Common myeloid progenitor, CD34-positive (primary cell): Measurements from ENCODE around the gene CETN2.

Experiments
- CTCF ChIA-PET: fragments of 350-600 bp; sonication (Branson Sonifier 250); formaldehyde crosslinking; loops from one replicate; lab custom pipeline; 2021; ENCODE audit warnings: antibody characterized with exemption; lab: Charles Lee
- POLR2A ChIA-PET: fragments of 350-600 bp; sonication (Branson Sonifier 250); formaldehyde crosslinking; loops from one replicate; lab custom pipeline; 2021; ENCODE audit warnings: antibody characterized with exemption; lab: Charles Lee
- DNase-seq, 3 donors: peaks; one replicate each; pipeline versions ENCODE4 v3.0.0 to v3.0.0-alpha.2; 2013
- H3K27ac ChIP-seq, 2 experiments: 1 replicate in 1 of 2; 2 replicates in 1 of 2; pipeline ENCODE4 v1.7.0; 2013; ENCODE audit warnings: inconsistent platforms in 2 of 2, low read length in 2 of 2, mild to moderate bottlenecking in 2 of 2, low read depth in 1 of 2, moderate library complexity in 1 of 2; ENCODE audit not compliant: severe bottlenecking in 2 of 2, insufficient read depth in 1 of 2, poor library complexity in 1 of 2
- H3K27me3 ChIP-seq, 5 experiments: replicated peaks in 2 of 5; 1 replicate in 3 of 5; 2 replicates in 2 of 5; pipeline versions ENCODE4 v1.6.1 to v1.7.0; 2013; ENCODE audit warnings: low read length in 4 of 5, mild to moderate bottlenecking in 2 of 5, moderate library complexity in 2 of 5, inconsistent platforms in 1 of 5; ENCODE audit not compliant: insufficient read depth in 5 of 5, control insufficient read depth in 4 of 5
- H3K36me3 ChIP-seq, 4 experiments: 1 replicate in 2 of 4; 2 replicates in 2 of 4; pipeline versions ENCODE4 v1.6.1 to v1.7.0; 2013; ENCODE audit warnings: low read length in 3 of 4, control low read depth in 1 of 4, mild to moderate bottlenecking in 1 of 4; ENCODE audit not compliant: control insufficient read depth in 4 of 4, insufficient read depth in 4 of 4
- H3K4me1 ChIP-seq, 4 experiments: 1 replicate in 3 of 4; 2 replicates in 1 of 4; pipeline versions ENCODE4 v1.6.1 to v1.7.1; 2013; ENCODE audit warnings: low read length in 3 of 4, mild to moderate bottlenecking in 3 of 4, control low read depth in 1 of 4, inconsistent platforms in 1 of 4, moderate library complexity in 1 of 4; ENCODE audit not compliant: control insufficient read depth in 4 of 4, insufficient read depth in 4 of 4; ENCODE audit errors: control extremely low read depth in 1 of 4
- H3K4me3 ChIP-seq, 7 experiments: 1 replicate in 4 of 7; 2 replicates in 3 of 7; pipeline versions ENCODE4 v1.5.1 to v1.7.0; 2013; ENCODE audit warnings: mild to moderate bottlenecking in 7 of 7, low read length in 6 of 7, moderate library complexity in 6 of 7, inconsistent platforms in 2 of 7, low read depth in 2 of 7, control low read depth in 1 of 7; ENCODE audit not compliant: insufficient read depth in 4 of 7, control insufficient read depth in 1 of 7; ENCODE audit errors: extremely low read depth in 1 of 7
- H3K9me3 ChIP-seq, 5 experiments: 1 replicate in 4 of 5; 2 replicates in 1 of 5; pipeline versions ENCODE4 v1.6.1 to v1.7.1; 2013; ENCODE audit warnings: low read length in 4 of 5, mild to moderate bottlenecking in 2 of 5, inconsistent platforms in 1 of 5, low read depth in 1 of 5, moderate library complexity in 1 of 5; ENCODE audit not compliant: control insufficient read depth in 4 of 5, insufficient read depth in 2 of 5; ENCODE audit errors: control extremely low read depth in 1 of 5
- WGBS: methylation state at CpG from one replicate; pipeline ENCODE4 v1.1.5; 2013; ENCODE audit not compliant: insufficient coverage; 5-methylcytosine and 5-hydroxymethylcytosine counted together

CETN2 gene

GRCh38 chrX:152869972-152870371 lies 39.4 kb upstream of the CETN2 start:
- H3K27ac ChIP-seq = no peak overlapping the region
- DNase-seq = no peak
- no peak overlapping the region for H3K4me3 ChIP-seq
- H3K4me1 ChIP-seq = no peaks in the 10 kb centered on the region
- H3K9me3 ChIP-seq = no peaks in the 10 kb centered on the region
- POLR2A ChIA-PET = no interaction called here
- CTCF ChIA-PET = interaction anchor here (1.0 kb wide), 2 partner anchors 9 to 57 kb away, joined by 3 read pairs; no protein-coding TSS in a partner anchor
- no peaks in the 10 kb centered on the region for H3K27me3 ChIP-seq
- WGBS = 80% methylated on average over 6 of the region's 7 CpGs
- peaks cover 2 to 48% (median 28%) of the 10 kb centered on the region in 4 experiments for H3K36me3 ChIP-seq

- Histone ChIP-seq H3K4me1 (no peaks in the 10 kb centered on the region), H3K9me3 (no peaks in the 10 kb centered on the region), H3K4me3 (no peak overlapping the region), H3K36me3 (peaks cover 2 to 63% (median 33%) of the 10 kb centered on the region in 4 experiments), H3K27me3 (peaks cover 0 to 3% (median 0%) of the 10 kb centered on the region in 5 experiments), H3K27ac (no peak overlapping the region)
- POLR2A ChIA-PET = no interaction called here
- CTCF ChIA-PET = no interaction called here
- 91% methylated on average over 5 of the region's 5 CpGs for WGBS
- DNase-seq = no peak
Measured at GRCh38 chrX:152866386-152866785, 35.8 kb upstream of the CETN2 start.

GRCh38 chrX:152865232-152865920 lies 34.8 kb upstream of the CETN2 start:
- Histone ChIP-seq H3K27ac (no peak overlapping the region), H3K4me3 (no peak overlapping the region), H3K9me3 (no peaks in the 10 kb centered on the region), H3K27me3 (peaks cover 0 to 3% (median 0%) of the 10 kb centered on the region in 5 experiments), H3K36me3 (peaks cover 2 to 62% (median 34%) of the 10 kb centered on the region in 4 experiments), H3K4me1 (no peaks in the 10 kb centered on the region)
- DNase-seq = no peak
- 89% methylated on average over 16 of the region's 17 CpGs for WGBS
- POLR2A ChIA-PET = no interaction called here
- CTCF ChIA-PET = no interaction called here

GRCh38 chrX:152861826-152862225 lies 31.3 kb upstream of the CETN2 start:
- WGBS = 83% methylated on average over 1 of the region's 6 CpGs
- no peak for DNase-seq
- H3K27me3 ChIP-seq = peaks cover 0 to 3% (median 0%) of the 10 kb centered on the region in 5 experiments
- CTCF ChIA-PET = no interaction called here
- H3K36me3 ChIP-seq = peaks cover 3 to 52% (median 28%) of the 10 kb centered on the region in 4 experiments
- POLR2A ChIA-PET = no interaction called here
- H3K4me1 ChIP-seq = no peaks in the 10 kb centered on the region
- H3K9me3 ChIP-seq = no peaks in the 10 kb centered on the region
- H3K4me3 ChIP-seq = no peak overlapping the region
- H3K27ac ChIP-seq = no peak overlapping the region

GRCh38 chrX:152861116-152861515 lies 30.6 kb upstream of the CETN2 start:
- peaks cover 0 to 3% (median 0%) of the 10 kb centered on the region in 5 experiments for H3K27me3 ChIP-seq
- H3K27ac ChIP-seq = no peak overlapping the region
- POLR2A ChIA-PET = no interaction called here
- 100% methylated on average over 1 of the region's 3 CpGs for WGBS
- no peak overlapping the region for H3K4me3 ChIP-seq
- CTCF ChIA-PET = no interaction called here
- H3K36me3 ChIP-seq = peaks cover 3 to 47% (median 24%) of the 10 kb centered on the region in 4 experiments
- no peaks in the 10 kb centered on the region for H3K9me3 ChIP-seq
- no peaks in the 10 kb centered on the region for H3K4me1 ChIP-seq
- DNase-seq = no peak

GRCh38 chrX:152853986-152854385 lies 23.4 kb upstream of the CETN2 start:
- no peak overlapping the region for H3K4me3 ChIP-seq
- H3K36me3 ChIP-seq = peaks cover 2 to 42% (median 20%) of the 10 kb centered on the region in 4 experiments
- ChIA-PET CTCF (no interaction called here), POLR2A (no interaction called here)
- DNase-seq = no peak
- H3K4me1 ChIP-seq = peaks cover 0 to 5% (median 2%) of the 10 kb centered on the region in 4 experiments
- peaks cover 0 to 4% (median 0%) of the 10 kb centered on the region in 5 experiments for H3K27me3 ChIP-seq
- H3K9me3 ChIP-seq = no peaks in the 10 kb centered on the region
- no peak overlapping the region for H3K27ac ChIP-seq
- WGBS = 100% methylated on average over 1 of the region's 7 CpGs

- Histone ChIP-seq H3K36me3 (peaks cover 2 to 35% (median 19%) of the 10 kb centered on the region in 4 experiments), H3K27ac (no peak overlapping the region), H3K9me3 (no peaks in the 10 kb centered on the region), H3K27me3 (peaks cover 0 to 4% (median 0%) of the 10 kb centered on the region in 5 experiments), H3K4me3 (no peak overlapping the region), H3K4me1 (peaks cover 0 to 5% (median 3%) of the 10 kb centered on the region in 4 experiments)
- ChIA-PET POLR2A (no interaction called here), CTCF (no interaction called here)
- 60% methylated on average over 1 of the region's 2 CpGs for WGBS
- DNase-seq = no peak
Measured at GRCh38 chrX:152850465-152850864, 19.9 kb upstream of the CETN2 start.
